Measurements from ENCODE around the gene POMC. TPM values are rescaled to one million over a fixed set of nuclear protein-coding genes. Genes with fewer than 3 reads are reported as not detected.

Gene POMC
- total and polyA plus RNA-seq, 2 donors (not counting 1 experiment from before 2014, with no cell fraction given), result 3.4 to 16.7 TPM

DNA sequence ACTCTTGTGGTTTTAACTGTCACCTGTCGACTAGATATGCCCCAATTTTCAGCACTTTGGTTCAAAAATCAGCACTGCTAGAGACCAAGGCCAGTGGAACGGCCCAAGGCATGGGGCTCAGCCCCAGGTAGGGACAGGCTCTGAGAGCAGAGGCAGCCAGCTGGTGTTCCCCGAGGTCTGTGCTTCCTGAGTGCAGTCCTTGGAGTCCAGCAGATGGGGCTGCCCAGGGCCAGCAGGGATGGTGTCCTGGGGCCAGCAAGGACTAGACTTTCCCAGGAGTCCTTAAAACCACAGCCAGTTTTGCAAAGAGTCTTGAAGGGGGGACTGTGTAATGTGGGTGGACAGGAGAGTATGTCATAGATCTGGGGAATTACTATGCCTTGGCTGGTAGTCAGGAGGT is 56.3 kb downstream of the POMC start:
- Histone ChIP-seq H3K4me1 (ENCODE audit: control insufficient read depth in 2 of 2, insufficient read depth in 2 of 2, low read length in 2 of 2) (no peaks in the 10 kb centered on the region), H3K9ac (ENCODE audit: low read length) (no peak overlapping the region), H2AFZ (ENCODE audit: insufficient read depth, low read depth, low read length, poor library complexity, severe bottlenecking) (no peak overlapping the region), H3K27ac (ENCODE audit: low read length in 2 of 2) (no peak overlapping the region), H4K20me1 (ENCODE audit: control insufficient read depth, insufficient read depth, low read length, poor library complexity, severe bottlenecking) (no peaks in the 10 kb centered on the region), H3K4me3 (ENCODE audit: control extremely low read depth in 1 of 5, extremely low read depth in 1 of 5, insufficient read depth in 1 of 5, low read depth in 2 of 5, low read length in 4 of 5) (no peak overlapping the region), H3K9me3 (ENCODE audit: control extremely low read depth in 1 of 3, control insufficient read depth in 2 of 3, insufficient read depth in 1 of 3, low read length in 2 of 3) (no peaks in the 10 kb centered on the region), H3K36me3 (replicated peaks in 1 of 2; ENCODE audit: control extremely low read depth in 1 of 2, control insufficient read depth in 1 of 2, extremely low read depth in 1 of 2, insufficient read depth in 2 of 2, low read length in 1 of 2) (no peaks in the 10 kb centered on the region), H3K79me2 (ENCODE audit: control insufficient read depth, insufficient read depth, low read length) (no peaks in the 10 kb centered on the region), H3K27me3 (replicated peaks in 1 of 4; ENCODE audit: control extremely low read depth in 1 of 4, control insufficient read depth in 3 of 4, insufficient read depth in 4 of 4, low read length in 3 of 4) (no peaks in the 10 kb centered on the region), H3K4me2 (replicated peaks; ENCODE audit: low read depth, low read length, poor library complexity, severe bottlenecking) (no peak overlapping the region)
- ChIA-PET CTCF (no interaction called here), POLR2A (no interaction called here)
- Mint-ChIP-seq H3K27ac (no peak overlapping the region), H3K27me3 (peaks cover 9% of the 10 kb centered on the region), H3K4me3 (no peak overlapping the region), H3K4me1 (no peaks in the 10 kb centered on the region), H3K9me3 (ENCODE audit: insufficient read depth) (no peaks in the 10 kb centered on the region)
- no peak for TF ChIP-seq EZH2 (IDR thresholded peaks at IDR 0.05; ENCODE audit: borderline replicate concordance, insufficient read depth, low read depth, low read length, poor library complexity, severe bottlenecking)
- TF ChIP-seq, protein P1, sequence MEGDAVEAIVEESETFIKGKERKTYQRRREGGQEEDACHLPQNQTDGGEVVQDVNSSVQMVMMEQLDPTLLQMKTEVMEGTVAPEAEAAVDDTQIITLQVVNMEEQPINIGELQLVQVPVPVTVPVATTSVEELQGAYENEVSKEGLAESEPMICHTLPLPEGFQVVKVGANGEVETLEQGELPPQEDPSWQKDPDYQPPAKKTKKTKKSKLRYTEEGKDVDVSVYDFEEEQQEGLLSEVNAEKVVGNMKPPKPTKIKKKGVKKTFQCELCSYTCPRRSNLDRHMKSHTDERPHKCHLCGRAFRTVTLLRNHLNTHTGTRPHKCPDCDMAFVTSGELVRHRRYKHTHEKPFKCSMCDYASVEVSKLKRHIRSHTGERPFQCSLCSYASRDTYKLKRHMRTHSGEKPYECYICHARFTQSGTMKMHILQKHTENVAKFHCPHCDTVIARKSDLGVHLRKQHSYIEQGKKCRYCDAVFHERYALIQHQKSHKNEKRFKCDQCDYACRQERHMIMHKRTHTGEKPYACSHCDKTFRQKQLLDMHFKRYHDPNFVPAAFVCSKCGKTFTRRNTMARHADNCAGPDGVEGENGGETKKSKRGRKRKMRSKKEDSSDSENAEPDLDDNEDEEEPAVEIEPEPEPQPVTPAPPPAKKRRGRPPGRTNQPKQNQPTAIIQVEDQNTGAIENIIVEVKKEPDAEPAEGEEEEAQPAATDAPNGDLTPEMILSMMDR (IDR thresholded peaks at IDR 0.05), result no peak
- intact Hi-C loops (cut with micrococcal nuclease), result no loop called here
- WGBS (ENCODE audit: insufficient coverage), result 27% methylated on average over 3 of the region's 3 CpGs
- DNase-seq (no peak), ATAC-seq (ENCODE audit: low read depth) (no peak)

Other genes with a start within 250 kb of the POMC start
- 48.2 and 48.4 TPM in 2 replicates for gene ADCY3, start 248.3 kb downstream of the POMC start, total RNA-seq
- 56.5 and 73.0 TPM in 2 replicates for gene ADCY3, start 248.3 kb downstream of the POMC start, polyA plus RNA-seq
- gene DNAJC27, start 196.6 kb downstream of the POMC start, total RNA-seq, result 15.6 and 16.6 TPM in 2 replicates
- 6.0 and 12.5 TPM in 2 replicates for gene DNAJC27, start 196.6 kb downstream of the POMC start, polyA plus RNA-seq
- 0.12 and 0.15 TPM in 2 replicates for gene EFR3B, start 126.5 kb downstream of the POMC start, total RNA-seq
- not detected in 2 replicates for gene EFR3B, start 126.5 kb downstream of the POMC start, polyA plus RNA-seq
- gene DNMT3A, start 173.3 kb upstream of the POMC start, total RNA-seq, result 24.5 and 27.4 TPM in 2 replicates
- gene DNMT3A, start 173.3 kb upstream of the POMC start, polyA plus RNA-seq, result 8.9 and 10.2 TPM in 2 replicates